GM12878 (cell line): ENCODE results near the gene SCYL1. TPM values are rescaled to one million over a fixed set of nuclear protein-coding genes. Genes with fewer than 3 reads are reported as not detected.
A peak's percentile ranks its signal among the peaks of the same experiment; 100 is the strongest.

Source experiments
- ATAC-seq: fragments of 200-7000 bp; cut with Tn5 transposase; 3 replicates; pipeline ENCODE4 v1.9.1; 2020; ENCODE audit warnings: mild to moderate bottlenecking, moderate library complexity
- BruUV-seq: library from RNA; stranded (reverse); fragments of 400-500 nt; replicated peaks from 2 replicates; lab custom pipeline; 2021; lab: Mats Ljungman, UMichigan
- CTCF ChIA-PET: fragments of 300-600 bp; sonication (Branson Sonifier 250); formaldehyde crosslinking; extraction: SDS; loops from one replicate; lab custom pipeline; 2021; ENCODE audit warnings: inconsistent platforms; lab: Yijun Ruan, JAX
- POLR2A ChIA-PET: fragments of 350-600 bp; formaldehyde crosslinking; extraction: SDS; loops from one replicate; lab custom pipeline; 2021; ENCODE audit warnings: inconsistent platforms; lab: Charles Lee
- RAD21 ChIA-PET: fragments of 300-600 bp; sonication (Branson Sonifier 250); formaldehyde crosslinking; loops from one replicate; lab custom pipeline; 2023; ENCODE audit warnings: antibody characterized with exemption; ENCODE audit not compliant: unreplicated experiment; lab: Charles Lee
- SMC1A ChIA-PET: fragments of 300-600 bp; sonication (Branson Sonifier 250); formaldehyde crosslinking; loops from one replicate; lab custom pipeline; 2023; ENCODE audit not compliant: unreplicated experiment, uncharacterized antibody; lab: Charles Lee
- DNase-seq: peaks from one replicate; pipeline ENCODE4 v3.0.0-alpha.2; 2011; ENCODE audit warnings: low read depth, low spot score
- FAIRE-seq: peaks from 3 replicates; lab custom pipeline; 2011; peaks lifted over from hg19 to GRCh38; lab: Jason Lieb, UNC
- H2AFZ ChIP-seq: 2 replicates; pipeline ENCODE4 v1.6.0; 2011; ENCODE audit warnings: low read depth, low read length, control low read depth; ENCODE audit not compliant: control insufficient read depth
- H3K27ac ChIP-seq: 2 replicates; pipeline ENCODE4 v1.5.1; 2011; ENCODE audit warnings: control low read depth; ENCODE audit not compliant: control insufficient read depth, insufficient read depth
- H3K27me3 ChIP-seq, 2 experiments: replicated peaks in 1 of 2; 2 replicates each; pipeline versions ENCODE4 v1.6.0 to v1.6.1; 2011; ENCODE audit warnings: low read length in 1 of 2; ENCODE audit not compliant: control insufficient read depth in 2 of 2, insufficient read depth in 2 of 2
- H3K36me3 ChIP-seq, 2 experiments: 2 replicates each; pipeline ENCODE4 v1.5.1; 2011; ENCODE audit warnings: low read length in 1 of 2; ENCODE audit not compliant: control insufficient read depth in 2 of 2, insufficient read depth in 2 of 2
- H3K4me1 ChIP-seq: 2 replicates; pipeline ENCODE4 v1.6.1; 2011; ENCODE audit warnings: mild to moderate bottlenecking, low read length, moderate library complexity, mixed read lengths; ENCODE audit not compliant: control insufficient read depth, insufficient read depth
- H3K4me2 ChIP-seq: 2 replicates; pipeline ENCODE4 v1.6.0; 2011; ENCODE audit warnings: control low read depth; ENCODE audit not compliant: control insufficient read depth, insufficient read depth
- H3K4me3 ChIP-seq: fragments of 200-600 bp; sonication (generic); 2 replicates; pipeline ENCODE4 v1.5.1; 2016
- H3K79me2 ChIP-seq: 2 replicates; pipeline ENCODE4 v1.6.0; 2011; ENCODE audit warnings: low read length; ENCODE audit not compliant: control insufficient read depth, insufficient read depth
- H3K9ac ChIP-seq: 2 replicates; pipeline ENCODE4 v1.8.0; 2011; ENCODE audit warnings: low read length, control low read depth, mixed read lengths; ENCODE audit not compliant: control insufficient read depth, insufficient read depth
- H3K9me3 ChIP-seq: replicated peaks from 3 replicates; pipeline ENCODE4 v1.5.1; 2011; ENCODE audit warnings: mild to moderate bottlenecking, low read length; ENCODE audit not compliant: control insufficient read depth, insufficient read depth
- H4K20me1 ChIP-seq: 2 replicates; pipeline ENCODE4 v1.6.0; 2011; ENCODE audit not compliant: control insufficient read depth, insufficient read depth
- LARP7 ChIP-seq: fragments of 450-650 bp; IDR thresholded peaks from 2 replicates; pipeline ENCODE4 v1.6.1; 2017; ENCODE audit warnings: mild to moderate bottlenecking
- MEF2B ChIP-seq: fragments of 450-650 bp; IDR thresholded peaks from 2 replicates; pipeline ENCODE4 v1.6.1; 2018; ENCODE audit warnings: mild to moderate bottlenecking, moderate library complexity; ENCODE audit not compliant: partially characterized antibody, poor library complexity, severe bottlenecking
- TCF7 ChIP-seq: IDR thresholded peaks from 2 replicates; pipeline ENCODE4 v1.6.1; 2014; ENCODE audit warnings: antibody characterized with exemption, borderline replicate concordance
- USF1 ChIP-seq: IDR thresholded peaks from 2 replicates; pipeline ENCODE4 v1.6.1; 2011; ENCODE audit warnings: borderline replicate concordance, low read depth, mild to moderate bottlenecking, moderate library complexity, mixed read lengths, low read length; ENCODE audit not compliant: insufficient read depth; ENCODE audit errors: extremely low read length
- ZNF687 ChIP-seq: fragments of 450-650 bp; IDR thresholded peaks from 2 replicates; pipeline ENCODE4 v1.6.1; 2017; ENCODE audit warnings: mild to moderate bottlenecking, moderate library complexity
- WGBS: methylation state at CpG from one replicate; pipeline ENCODE4 v1.1.6; 2016; ENCODE audit warnings: low lambda C conversion rate; ENCODE audit not compliant: insufficient replicate concordance, insufficient coverage; ENCODE audit errors: missing lambda C conversion rate; 5-methylcytosine and 5-hydroxymethylcytosine counted together
- in situ Hi-C: fragments of 300-500 bp; cut with MboI; formaldehyde crosslinking; loops from 9 replicates; pipeline ENCODE4 v1.14.3; 2018; ENCODE audit warnings: mixed read lengths
- intact Hi-C: fragments of 100-400 bp; cut with micrococcal nuclease; formaldehyde crosslinking; loops from one replicate; pipeline ENCODE4 v1.14.2; 2022; ENCODE audit not compliant: unreplicated experiment
- polyA plus RNA-seq, 11 experiments: library from polyadenylated mRNA; depleted of rRNA in 4 of 11; unstranded in 6 of 11; stranded (reverse) in 5 of 11; fragments of >200 nt; fragmentation: Nextera tagmentation in 4 of 11; fragmentation: Illumina TruSeq in 1 of 11; extraction: Ambion mirVana in 4 of 11; extraction: Trizol in 1 of 11; gene quantifications; 1 replicate in 1 of 11; 2 replicates in 10 of 11; pipeline versions ENCODE4 v1.2.1 to v1.2.3, GENCODE V29; 2011 to 2016; ENCODE audit warnings: inconsistent platforms in 2 of 11, missing spikeins in 2 of 11, low read depth in 1 of 11
- total RNA-seq, 4 experiments: library from RNA; depleted of rRNA in 3 of 4; stranded (reverse); fragments of >200 nt in 3 of 4; fragmentation: Illumina TruSeq in 1 of 4; extraction: Trizol in 1 of 4; gene quantifications; 2 replicates each; pipeline versions ENCODE4 v1.2.1 to v1.2.3, GENCODE V29; 2013 to 2021
- TF ChIP-seq, protein P1 (sequence below): fragments of 450-650 bp; IDR thresholded peaks from 2 replicates; pipeline ENCODE4 v1.6.1; 2016; ENCODE audit warnings: mild to moderate bottlenecking

Gene SCYL1
- total and polyA plus RNA-seq, 10 of the 15 experiments (the other 5 are each of a cell fraction or from before 2014, with no cell fraction given) = 0.80 to 82.7 (median 51.2) TPM

GRCh38 chr11:65539744-65540289 is 14.9 kb downstream of the SCYL1 start:
- BruUV-seq = no TSS peak
- peak overlapping the region; percentile 72 for H3K4me3 ChIP-seq
- no peak for FAIRE-seq
- ChIA-PET RAD21 (interaction anchor here (0.5 to 4.1 kb wide), 17 partner anchors 9 to 175 kb away, joined by 3 to 58 read pairs (median 5); partner anchors contain the start of genes EHBP1L1, FAM89B, PCNX3 and RELA), CTCF (interaction anchor here (0.6 to 4.2 kb wide), 21 partner anchors 9 to 256 kb away, joined by 3 to 89 read pairs (median 6); partner anchors contain the start of genes DPF2, FAM89B, KCNK7 and RELA), SMC1A (interaction anchor here (1.0 to 4.1 kb wide), 8 partner anchors 12 to 74 kb away, joined by 3 to 48 read pairs (median 14); partner anchors contain the start of genes EHBP1L1, FAM89B, MAP3K11 and PCNX3), POLR2A (interaction anchor here (0.6 to 3.7 kb wide), 14 partner anchors 10 to 214 kb away, joined by 3 to 34 read pairs (median 5); partner anchors contain the start of genes EHBP1L1, FAM89B, MAP3K11 and PCNX3)
- TF ChIP-seq MEF2B = peak; percentile 1
- TF ChIP-seq TCF7 = no peak
- TF ChIP-seq, protein P1, sequence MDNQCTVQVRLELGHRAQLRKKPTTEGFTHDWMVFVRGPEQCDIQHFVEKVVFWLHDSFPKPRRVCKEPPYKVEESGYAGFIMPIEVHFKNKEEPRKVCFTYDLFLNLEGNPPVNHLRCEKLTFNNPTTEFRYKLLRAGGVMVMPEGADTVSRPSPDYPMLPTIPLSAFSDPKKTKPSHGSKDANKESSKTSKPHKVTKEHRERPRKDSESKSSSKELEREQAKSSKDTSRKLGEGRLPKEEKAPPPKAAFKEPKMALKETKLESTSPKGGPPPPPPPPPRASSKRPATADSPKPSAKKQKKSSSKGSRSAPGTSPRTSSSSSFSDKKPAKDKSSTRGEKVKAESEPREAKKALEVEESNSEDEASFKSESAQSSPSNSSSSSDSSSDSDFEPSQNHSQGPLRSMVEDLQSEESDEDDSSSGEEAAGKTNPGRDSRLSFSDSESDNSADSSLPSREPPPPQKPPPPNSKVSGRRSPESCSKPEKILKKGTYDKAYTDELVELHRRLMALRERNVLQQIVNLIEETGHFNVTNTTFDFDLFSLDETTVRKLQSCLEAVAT = no peak
- peak; percentile 32; the same call in 1 of the 2 replicates for TF ChIP-seq LARP7
- TF ChIP-seq ZNF687 = 0 out of 2 replicates have a peak, but pooled peaks have one; percentile 22
- TF ChIP-seq USF1 = peak; percentile 76
- H3K36me3 ChIP-seq = peaks cover 5% of the 10 kb centered on the region in 2 experiments; a peak in 3 of 4 replicates
- H3K79me2 ChIP-seq = no peaks in the 10 kb centered on the region
- H3K4me1 ChIP-seq = peaks cover 6% of the 10 kb centered on the region
- in situ Hi-C loops = no loop called here
- WGBS = 46% methylated on average over 31 of the region's 60 CpGs
- peak overlapping the region; percentile 62; the same call in 1 of the 2 replicates for H3K9ac ChIP-seq
- peak overlapping the region; percentile 53 for H3K27ac ChIP-seq
- ATAC-seq = peak; percentile 87
- H2AFZ ChIP-seq = peak overlapping the region; percentile 96
- H3K4me2 ChIP-seq = peak overlapping the region; percentile 97
- no peaks in the 10 kb centered on the region for H3K27me3 ChIP-seq
- intact Hi-C loops = loop anchor here (1.0 to 2.0 kb wide), 2 partner anchors 48 to 75 kb away; partner anchors contain the start of genes MAP3K11 and PCNX3
- no peaks in the 10 kb centered on the region for H3K9me3 ChIP-seq
- no peaks in the 10 kb centered on the region for H4K20me1 ChIP-seq
- DNase-seq = no peak
